ENCODE results near the gene CA10. TPM values are rescaled to one million over a fixed set of nuclear protein-coding genes. Genes with fewer than 3 reads are reported as not detected.

CA10 gene
- total and polyA plus RNA-seq, 2 donors (not counting 3 experiments of a cell fraction or from before 2014, with no cell fraction given) = not detected

- H3K9ac ChIP-seq (replicated peaks; ENCODE audit: extremely low read depth, insufficient read depth, low read length) = no peak overlapping the region
- H3K9me1 ChIP-seq (replicated peaks; ENCODE audit: control insufficient read depth, extremely low read depth, insufficient read depth, low read length) = no peaks in the 10 kb centered on the region
- CTCF ChIA-PET = no interaction called here
- dilution Hi-C loops (cut with MboI; ENCODE audit: extremely low pct_ligation_motif_present, low sequenced_read_pairs) = no loop called here
- no peak overlapping the region for H3K4me3 ChIP-seq (replicated peaks in 1 of 3; ENCODE audit: insufficient read depth in 1 of 3, low read depth in 1 of 3, low read length in 3 of 3)
- no peaks in the 10 kb centered on the region for H3K4me1 ChIP-seq (ENCODE audit: control insufficient read depth, extremely low read depth, insufficient read depth, low read length)
- H3K4me2 ChIP-seq (ENCODE audit: insufficient read depth, low read length) = no peak overlapping the region
- H2AFZ ChIP-seq (ENCODE audit: low read depth, low read length) = no peak overlapping the region
- peaks cover 3% of the 10 kb centered on the region for H3K9me3 ChIP-seq (replicated peaks; ENCODE audit: control insufficient read depth, insufficient read depth, low read length)
- no peaks in the 10 kb centered on the region for H3K27me3 ChIP-seq (ENCODE audit: control insufficient read depth in 2 of 2, insufficient read depth in 2 of 2, low read length in 2 of 2)
- H3K79me2 ChIP-seq (ENCODE audit: control insufficient read depth, insufficient read depth, low read length) = no peaks in the 10 kb centered on the region
- TF ChIP-seq POLR2AphosphoS5 (IDR thresholded peaks at IDR 0.05; ENCODE audit: insufficient read depth, low read depth, low read length) = no peak
- no peak for TF ChIP-seq EZH2 (IDR thresholded peaks at IDR 0.05; ENCODE audit: borderline replicate concordance, low read depth, low read length, severe bottlenecking)
- no peak for TF ChIP-seq MAX (IDR thresholded peaks at IDR 0.05; ENCODE audit: insufficient read depth, insufficient read length)
- no peak for TF ChIP-seq FOS (IDR thresholded peaks at IDR 0.05; ENCODE audit: borderline replicate concordance, insufficient read depth, low read length)
- intact Hi-C loops (cut with micrococcal nuclease) = no loop called here
- H3K27ac ChIP-seq (ENCODE audit: insufficient read depth, low read depth, low read length) = no peak overlapping the region
- no peaks in the 10 kb centered on the region for H3K36me3 ChIP-seq (ENCODE audit: control insufficient read depth in 2 of 2, extremely low read depth in 1 of 2, insufficient read depth in 2 of 2, low read length in 2 of 2)
- POLR2A ChIA-PET = no interaction called here
- BruUV-seq (replicated peaks) = no TSS peak
- H4K20me1 ChIP-seq (replicated peaks; ENCODE audit: control insufficient read depth, extremely low read depth, insufficient read depth, low read length) = no peaks in the 10 kb centered on the region
- FAIRE-seq (no peak), DNase-seq (ENCODE audit: low read depth, low spot score) (no peak)
Measured at GRCh38 chr17:52049496-52049895, 109.0 kb downstream of the CA10 start.

- no peak overlapping the region for H3K9ac ChIP-seq (replicated peaks; ENCODE audit: extremely low read depth, insufficient read depth, low read length)
- dilution Hi-C loops (cut with MboI; ENCODE audit: extremely low pct_ligation_motif_present, low sequenced_read_pairs) (no loop called here), intact Hi-C loops (cut with micrococcal nuclease) (no loop called here)
- H3K4me2 ChIP-seq (ENCODE audit: insufficient read depth, low read length) = no peak overlapping the region
- H3K36me3 ChIP-seq (ENCODE audit: control insufficient read depth in 2 of 2, extremely low read depth in 1 of 2, insufficient read depth in 2 of 2, low read length in 2 of 2) = no peaks in the 10 kb centered on the region
- H2AFZ ChIP-seq (ENCODE audit: low read depth, low read length) = no peak overlapping the region
- no TSS peak for BruUV-seq (replicated peaks)
- FAIRE-seq (no peak), DNase-seq (ENCODE audit: low read depth, low spot score) (no peak)
- H4K20me1 ChIP-seq (replicated peaks; ENCODE audit: control insufficient read depth, extremely low read depth, insufficient read depth, low read length) = no peaks in the 10 kb centered on the region
- no peak overlapping the region for H3K27ac ChIP-seq (ENCODE audit: insufficient read depth, low read depth, low read length)
- no peaks in the 10 kb centered on the region for H3K9me1 ChIP-seq (replicated peaks; ENCODE audit: control insufficient read depth, extremely low read depth, insufficient read depth, low read length)
- H3K9me3 ChIP-seq (replicated peaks; ENCODE audit: control insufficient read depth, insufficient read depth, low read length) = peaks cover 3% of the 10 kb centered on the region
- no peaks in the 10 kb centered on the region for H3K4me1 ChIP-seq (ENCODE audit: control insufficient read depth, extremely low read depth, insufficient read depth, low read length)
- no peaks in the 10 kb centered on the region for H3K79me2 ChIP-seq (ENCODE audit: control insufficient read depth, insufficient read depth, low read length)
- H3K4me3 ChIP-seq (replicated peaks in 1 of 3; ENCODE audit: insufficient read depth in 1 of 3, low read depth in 1 of 3, low read length in 3 of 3) = no peak overlapping the region
- POLR2A ChIA-PET = no interaction called here
- no peak for TF ChIP-seq POLR2AphosphoS5 (IDR thresholded peaks at IDR 0.05; ENCODE audit: insufficient read depth, low read depth, low read length)
- TF ChIP-seq MAX (IDR thresholded peaks at IDR 0.05; ENCODE audit: insufficient read depth, insufficient read length) = no peak
- TF ChIP-seq POLR2A (IDR thresholded peaks at IDR 0.05; ENCODE audit: low read depth, low read length) = no peak
- no peak for TF ChIP-seq CTCF (IDR thresholded peaks at IDR 0.05; ENCODE audit: extremely low read depth in 1 of 2, insufficient read depth in 1 of 2, low read depth in 1 of 2, low read length in 2 of 2)
- no peak for TF ChIP-seq FOS (IDR thresholded peaks at IDR 0.05; ENCODE audit: borderline replicate concordance, insufficient read depth, low read length)
- TF ChIP-seq JUN (IDR thresholded peaks at IDR 0.05; ENCODE audit: borderline replicate concordance, insufficient read depth, insufficient read length, low read depth) = no peak
- TF ChIP-seq EZH2 (IDR thresholded peaks at IDR 0.05; ENCODE audit: borderline replicate concordance, low read depth, low read length, severe bottlenecking) = no peak
- TF ChIP-seq MYC (IDR thresholded peaks at IDR 0.05; ENCODE audit: low read depth, low read length) = no peak
- TF ChIP-seq GATA2 (IDR thresholded peaks at IDR 0.05; ENCODE audit: insufficient read depth, insufficient read length, low read depth, low read length) = no peak
- CTCF ChIA-PET = no interaction called here
- no peaks in the 10 kb centered on the region for H3K27me3 ChIP-seq (ENCODE audit: control insufficient read depth in 2 of 2, insufficient read depth in 2 of 2, low read length in 2 of 2)
Measured at GRCh38 chr17:52049051-52049450, 109.5 kb downstream of the CA10 start.
